HG02763 (cell line): ENCODE results near the gene IL6R.

Source experiments
- ATAC-seq: cut with Tn5 transposase; IDR thresholded peaks from one replicate; pipeline ENCODE4 v1.9.1; 2021; ENCODE audit warnings: mild to moderate bottlenecking, moderate library complexity; ENCODE audit not compliant: unreplicated experiment

Gene IL6R

DNA sequence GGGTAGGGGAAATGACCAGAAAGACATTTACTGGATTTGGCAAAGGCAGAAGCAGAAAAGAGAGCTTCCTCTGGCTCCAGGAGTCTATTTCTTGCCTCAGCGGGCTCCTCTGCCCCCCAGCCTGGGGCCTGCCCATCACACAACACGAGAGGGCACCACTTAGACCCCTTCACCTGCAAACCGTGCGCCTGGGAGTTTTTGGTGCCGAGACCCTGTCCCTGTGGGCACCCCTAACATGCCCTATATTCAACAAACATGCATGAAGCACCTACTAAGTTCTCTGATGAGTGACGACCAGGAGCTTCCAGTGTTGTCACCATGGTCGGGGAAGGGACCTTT lies 18.8 kb downstream of the IL6R start:
- no peak for ATAC-seq

DNA sequence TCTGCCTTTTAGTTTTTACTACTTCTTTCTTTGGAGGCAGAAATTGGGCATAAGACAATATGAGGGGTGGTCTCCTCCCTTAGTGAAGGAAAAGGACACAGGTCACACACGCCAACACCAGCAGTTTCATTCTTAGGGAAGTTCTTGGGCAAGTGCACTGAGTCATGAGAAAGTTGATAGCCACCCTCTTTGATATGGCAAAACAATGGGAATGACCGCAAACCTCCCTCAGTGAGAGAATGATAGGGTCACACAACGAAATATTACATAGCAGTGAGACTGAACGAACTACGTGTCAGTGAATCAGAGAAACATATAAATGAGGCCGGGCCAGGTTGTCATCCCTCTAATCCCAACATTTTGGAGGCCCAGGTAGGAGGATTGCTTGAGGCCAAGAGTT lies 20.0 kb downstream of the IL6R start:
- no peak for ATAC-seq

DNA sequence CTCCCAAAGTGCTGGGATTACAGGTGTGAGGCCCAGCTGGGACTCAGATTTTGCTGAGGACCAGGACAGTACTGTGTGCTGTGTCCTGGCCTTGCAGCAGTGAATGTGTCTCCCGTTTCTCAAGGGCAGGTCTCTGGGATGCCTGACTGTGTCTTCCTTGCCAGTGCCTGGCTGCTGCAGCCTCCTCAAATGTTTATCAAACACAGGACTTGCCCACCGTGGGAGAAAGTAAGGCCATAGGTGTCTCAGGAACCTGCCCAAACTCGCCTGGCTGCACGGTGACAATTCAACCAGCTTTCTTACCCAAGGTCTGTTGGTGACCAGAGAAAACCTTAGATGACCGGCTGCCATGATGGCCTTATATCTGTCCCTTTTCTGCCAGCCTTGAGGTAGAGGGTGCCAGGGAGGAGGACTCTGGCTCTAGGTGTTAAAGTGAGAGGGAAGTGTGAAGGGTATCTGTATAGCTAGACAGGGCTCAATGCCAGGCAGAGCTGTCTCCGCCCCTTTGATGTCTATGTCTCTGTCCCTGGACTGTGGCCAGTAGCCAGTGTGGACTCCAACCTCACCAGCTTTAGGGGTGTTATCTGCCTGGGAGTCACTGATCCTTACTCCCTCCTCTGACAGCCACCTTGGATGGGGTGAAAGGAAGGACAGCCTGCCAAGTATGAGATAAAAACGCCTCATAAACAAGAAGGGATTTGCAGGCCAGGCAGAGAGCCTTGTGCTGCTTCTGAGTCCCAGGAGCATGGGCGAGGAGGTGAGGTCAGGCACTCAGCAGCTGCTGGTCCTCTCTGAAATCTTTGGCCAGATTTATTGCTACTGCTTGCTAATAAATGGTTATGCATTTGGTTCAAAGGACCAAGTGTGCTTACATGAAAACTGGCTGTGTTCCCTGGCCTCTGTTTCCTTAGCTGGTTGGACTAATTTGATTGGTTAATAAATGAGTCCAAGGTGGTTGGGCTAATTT lies 22.3 kb downstream of the IL6R start:
- ATAC-seq: no peak

DNA sequence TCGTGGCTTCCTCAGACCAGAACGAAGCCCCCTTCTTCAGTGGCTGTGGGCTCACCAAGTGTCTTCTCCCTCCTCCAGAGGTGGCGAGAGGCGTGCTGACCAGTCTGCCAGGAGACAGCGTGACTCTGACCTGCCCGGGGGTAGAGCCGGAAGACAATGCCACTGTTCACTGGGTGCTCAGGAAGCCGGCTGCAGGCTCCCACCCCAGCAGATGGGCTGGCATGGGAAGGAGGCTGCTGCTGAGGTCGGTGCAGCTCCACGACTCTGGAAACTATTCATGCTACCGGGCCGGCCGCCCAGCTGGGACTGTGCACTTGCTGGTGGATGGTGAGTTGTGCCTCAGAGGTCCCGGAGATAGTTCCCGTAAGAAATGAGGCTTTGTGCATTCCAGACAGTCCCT lies 24.0 kb downstream of the IL6R start:
- ATAC-seq: no peak

DNA sequence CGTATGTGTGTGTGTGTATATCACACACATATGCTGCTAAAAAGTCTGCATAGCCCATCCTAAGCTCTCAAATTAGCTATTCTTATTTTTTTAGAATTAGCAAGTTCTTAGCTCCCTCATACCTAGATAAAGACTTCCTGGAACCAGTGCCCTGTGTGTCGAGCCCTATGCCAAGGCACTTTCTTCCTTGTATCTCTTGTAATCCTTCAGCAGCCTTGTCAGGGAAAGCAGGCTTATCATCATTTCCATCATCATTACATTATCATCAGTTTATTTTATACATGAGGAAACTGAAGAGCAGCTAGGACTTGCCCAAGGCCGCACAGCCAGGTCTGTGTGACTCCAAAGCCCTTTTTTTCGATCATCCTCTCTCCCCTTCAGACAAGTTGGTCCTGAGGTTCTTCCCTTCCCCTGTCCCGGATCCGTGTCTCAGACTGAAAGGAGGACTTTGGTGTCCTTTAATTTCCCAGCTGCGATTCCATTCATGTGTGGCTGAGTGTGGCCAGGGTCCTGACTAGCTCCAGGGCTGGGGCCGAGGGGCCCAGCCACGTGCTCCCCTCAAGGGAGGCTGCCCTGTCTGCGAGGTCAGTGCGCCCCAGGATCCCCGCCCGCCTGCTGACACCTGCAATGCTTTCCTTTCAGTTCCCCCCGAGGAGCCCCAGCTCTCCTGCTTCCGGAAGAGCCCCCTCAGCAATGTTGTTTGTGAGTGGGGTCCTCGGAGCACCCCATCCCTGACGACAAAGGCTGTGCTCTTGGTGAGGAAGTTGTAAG lies 24.9 kb downstream of the IL6R start:
- no peak for ATAC-seq

DNA sequence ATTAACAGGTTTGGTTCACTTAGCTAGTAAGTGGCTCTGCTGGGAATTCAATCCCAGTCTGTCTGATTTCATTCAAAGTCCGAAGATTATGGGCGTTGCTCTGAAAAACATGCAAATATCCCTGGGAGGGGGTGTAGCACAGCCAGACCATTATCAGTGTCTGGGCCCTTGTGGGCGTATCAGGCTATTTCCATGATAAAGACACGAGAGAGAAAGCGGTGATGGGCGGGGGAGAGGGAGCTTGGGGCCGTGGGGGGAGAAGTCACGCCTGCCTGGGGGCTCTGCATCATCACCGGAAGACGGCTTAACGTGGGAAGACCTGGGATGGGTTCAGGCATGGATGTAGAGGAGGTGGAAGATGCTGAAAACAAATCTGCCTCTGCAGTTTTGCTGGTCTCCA lies 25.8 kb downstream of the IL6R start:
- ATAC-seq: no peak

DNA sequence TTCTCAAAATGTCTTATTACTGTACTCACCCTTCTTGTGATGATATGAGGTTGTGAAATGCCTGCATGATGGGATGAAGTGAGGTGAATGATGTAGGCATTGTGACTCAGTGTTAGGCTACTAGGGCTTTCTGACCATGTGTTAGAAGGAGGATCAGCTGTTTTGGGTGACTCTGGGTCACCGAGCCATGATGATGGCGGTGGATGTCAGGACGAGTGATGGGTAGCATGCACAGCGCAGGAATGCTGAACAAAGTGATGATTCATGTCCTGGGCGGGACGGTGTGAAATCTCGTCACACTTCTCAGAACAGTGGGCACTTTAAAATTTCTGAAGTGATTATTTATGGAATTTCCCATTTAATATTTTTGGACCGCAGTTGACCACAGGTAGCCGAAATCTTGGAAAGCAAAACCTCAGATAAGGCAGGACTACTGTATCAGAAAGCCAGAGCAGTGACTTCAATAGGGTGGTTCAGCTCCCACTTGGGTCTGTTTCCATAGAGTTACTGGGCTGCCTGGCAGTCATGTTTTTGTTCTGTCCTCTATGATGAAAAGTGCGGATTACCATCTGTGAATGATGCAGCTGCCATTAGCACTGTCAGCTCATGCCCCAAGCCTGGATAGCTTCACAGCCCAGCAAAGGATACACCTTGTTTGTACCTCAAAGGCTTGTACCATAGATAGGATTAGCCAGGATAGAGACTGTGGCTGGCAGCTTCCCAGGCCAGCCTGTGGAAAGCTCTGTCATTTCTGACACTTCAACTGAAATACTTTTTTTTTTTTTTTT lies 26.6 kb downstream of the IL6R start:
- no peak for ATAC-seq

DNA sequence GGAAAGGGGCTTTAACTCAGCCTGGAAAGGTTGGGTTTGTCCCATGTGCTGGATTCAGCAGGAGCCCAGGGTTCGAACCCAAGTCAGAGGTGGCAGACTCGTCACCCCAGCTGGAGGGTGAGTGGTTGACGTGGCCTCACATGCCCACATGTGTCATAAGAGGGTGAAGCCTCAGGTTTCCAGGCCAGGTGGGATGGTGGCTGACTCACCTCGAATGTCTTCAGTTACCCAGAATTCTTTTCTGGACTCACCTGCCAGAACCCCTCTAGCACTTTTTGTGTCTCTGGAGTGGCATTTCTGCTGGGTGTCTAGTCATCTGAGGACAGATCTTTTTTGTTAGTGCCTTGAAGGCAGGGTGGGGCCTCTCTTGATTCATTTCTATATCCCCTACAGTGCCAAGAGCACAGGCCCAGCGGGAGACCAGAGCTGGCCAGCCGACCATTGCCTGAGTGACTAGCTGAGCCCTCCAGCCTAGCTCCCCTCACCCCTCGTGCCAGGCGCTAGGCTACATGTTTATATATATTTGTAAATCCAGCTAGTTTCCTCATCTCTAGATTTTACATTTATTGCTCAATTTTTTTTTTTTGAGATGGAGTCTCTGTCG lies 28.1 kb downstream of the IL6R start:
- no peak for ATAC-seq

DNA sequence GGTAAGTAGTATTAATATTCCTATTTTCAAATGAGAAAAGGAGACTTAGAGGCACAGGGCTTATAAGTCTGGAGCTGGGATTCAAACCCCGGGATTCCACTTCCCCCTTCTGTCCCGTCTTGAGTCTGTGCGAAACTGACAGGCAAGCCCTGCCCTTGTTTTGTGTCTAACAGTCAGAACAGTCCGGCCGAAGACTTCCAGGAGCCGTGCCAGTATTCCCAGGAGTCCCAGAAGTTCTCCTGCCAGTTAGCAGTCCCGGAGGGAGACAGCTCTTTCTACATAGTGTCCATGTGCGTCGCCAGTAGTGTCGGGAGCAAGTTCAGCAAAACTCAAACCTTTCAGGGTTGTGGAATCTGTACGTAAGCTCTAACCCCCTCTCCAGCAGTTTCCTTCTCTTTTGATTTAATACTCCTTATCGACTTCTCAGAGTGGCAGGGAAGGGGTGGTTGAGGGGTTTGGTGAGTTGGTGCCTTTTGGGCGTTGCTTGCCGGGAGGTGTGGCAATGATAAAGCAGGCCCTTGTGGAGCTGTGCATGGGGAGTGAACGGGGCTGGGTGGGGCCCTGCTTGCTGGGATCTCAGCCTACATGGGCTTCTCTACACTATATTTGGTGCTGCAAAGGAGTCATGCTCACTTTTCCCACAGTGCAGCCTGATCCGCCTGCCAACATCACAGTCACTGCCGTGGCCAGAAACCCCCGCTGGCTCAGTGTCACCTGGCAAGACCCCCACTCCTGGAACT lies 29.4 kb downstream of the IL6R start:
- ATAC-seq: no peak

DNA sequence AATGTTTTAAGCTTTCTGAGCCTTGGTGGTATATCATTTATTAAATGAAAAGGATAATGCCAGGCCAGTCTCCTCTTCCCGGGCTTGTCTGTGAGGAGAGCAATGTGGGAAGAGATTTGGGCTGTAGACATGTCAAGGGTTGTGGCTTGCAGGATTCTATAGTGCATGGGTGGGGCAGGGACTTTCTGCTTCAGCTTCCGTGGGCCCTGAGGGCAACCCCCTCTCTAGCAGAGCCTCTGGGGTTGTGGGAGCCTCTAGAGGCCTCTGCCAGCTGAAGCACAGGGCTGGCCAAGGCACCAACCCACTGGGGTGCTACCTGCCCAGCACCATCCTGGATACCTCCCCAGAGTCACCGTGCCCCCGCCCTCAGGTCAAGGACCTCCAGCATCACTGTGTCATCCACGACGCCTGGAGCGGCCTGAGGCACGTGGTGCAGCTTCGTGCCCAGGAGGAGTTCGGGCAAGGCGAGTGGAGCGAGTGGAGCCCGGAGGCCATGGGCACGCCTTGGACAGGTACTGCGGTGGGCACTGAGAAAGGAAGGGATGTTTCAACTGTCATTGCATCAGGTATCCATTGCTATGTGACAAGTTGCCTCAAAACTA lies 30.6 kb downstream of the IL6R start:
- ATAC-seq: no peak

DNA sequence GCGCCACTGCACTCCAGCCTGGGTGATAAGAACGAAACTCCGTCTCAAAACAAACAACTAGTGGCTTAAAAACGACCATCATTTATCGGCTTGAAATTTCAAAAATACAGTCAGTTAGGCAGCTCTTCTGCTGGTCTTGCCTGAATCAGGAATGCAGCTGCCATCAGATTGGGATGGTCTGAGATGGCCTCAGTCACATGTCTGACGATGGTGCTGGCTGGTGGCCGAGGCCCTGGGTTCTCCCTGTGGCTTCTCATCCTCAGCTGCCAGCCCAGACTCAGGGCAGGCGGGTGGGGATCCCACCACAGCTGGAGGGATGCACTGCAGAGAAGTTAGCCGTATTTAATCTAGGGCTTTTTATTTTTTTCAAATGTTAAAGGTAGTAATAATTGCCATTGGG lies 31.3 kb downstream of the IL6R start:
- ATAC-seq: no peak

DNA sequence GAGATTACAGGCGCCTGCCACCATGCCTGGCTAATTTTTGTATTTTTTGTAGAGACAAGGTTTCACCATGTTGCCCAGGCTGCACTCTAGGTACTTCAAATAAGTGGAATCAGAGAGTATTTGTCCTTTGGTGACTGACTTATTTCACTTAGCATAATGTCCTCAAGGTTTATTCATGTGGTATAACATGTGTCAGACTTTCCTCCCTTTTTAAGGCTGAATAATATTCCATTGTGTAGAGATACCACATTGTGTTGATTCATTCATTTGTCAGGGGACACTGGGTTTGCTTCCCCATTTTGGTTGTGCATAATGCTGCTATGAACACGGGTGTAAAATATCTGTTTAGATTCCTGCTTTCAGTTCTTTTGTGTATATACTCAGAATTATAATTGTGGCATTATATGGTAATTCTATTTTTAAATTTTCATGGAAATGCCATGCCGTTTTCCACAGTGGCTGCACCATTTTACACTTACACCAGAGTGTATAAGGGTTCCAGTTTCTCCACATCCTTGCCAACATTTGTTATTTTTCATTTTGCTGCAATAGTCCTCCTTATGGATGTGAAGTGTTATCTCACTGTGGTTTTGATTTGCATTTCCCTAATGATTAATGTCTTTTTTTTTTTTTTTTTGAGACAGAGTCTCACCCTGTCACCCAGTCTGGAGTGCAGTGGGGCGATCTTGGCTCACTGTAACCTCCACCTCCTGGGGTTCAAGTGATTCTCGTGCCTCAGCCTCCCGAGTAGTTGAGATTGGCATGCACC lies 35.1 kb downstream of the IL6R start:
- ATAC-seq: no peak

DNA sequence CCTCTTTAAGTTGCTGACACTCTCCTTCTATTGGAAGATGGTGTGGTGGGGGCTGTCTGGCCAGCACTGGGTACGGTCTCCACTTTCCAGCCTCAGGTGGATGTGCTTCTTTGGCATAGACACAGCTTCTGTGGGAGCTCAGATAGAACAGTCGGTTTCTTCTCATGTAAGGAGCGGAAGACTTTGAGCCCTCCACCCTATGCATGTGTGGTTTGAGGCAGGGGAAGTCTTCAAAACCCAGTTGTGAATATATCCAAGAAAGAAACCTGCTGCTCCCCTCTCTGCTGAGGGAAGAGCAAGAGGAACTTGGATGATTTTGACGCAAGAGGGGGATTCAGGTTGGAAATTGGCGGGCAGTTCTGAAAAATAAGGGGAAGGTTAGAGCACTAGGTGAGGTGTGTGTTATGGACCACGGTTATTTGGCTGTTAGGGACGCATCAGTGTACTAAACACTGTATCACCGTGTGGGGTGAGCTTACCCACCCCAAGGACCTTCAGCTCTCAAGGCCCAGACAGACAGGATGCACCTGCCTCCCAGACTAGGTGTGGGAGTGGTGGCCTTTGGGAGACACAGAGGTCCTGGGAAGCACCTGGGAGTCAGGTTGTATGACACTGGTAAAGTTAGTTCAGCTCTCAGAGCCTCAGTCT lies 36.2 kb downstream of the IL6R start:
- ATAC-seq: no peak

DNA sequence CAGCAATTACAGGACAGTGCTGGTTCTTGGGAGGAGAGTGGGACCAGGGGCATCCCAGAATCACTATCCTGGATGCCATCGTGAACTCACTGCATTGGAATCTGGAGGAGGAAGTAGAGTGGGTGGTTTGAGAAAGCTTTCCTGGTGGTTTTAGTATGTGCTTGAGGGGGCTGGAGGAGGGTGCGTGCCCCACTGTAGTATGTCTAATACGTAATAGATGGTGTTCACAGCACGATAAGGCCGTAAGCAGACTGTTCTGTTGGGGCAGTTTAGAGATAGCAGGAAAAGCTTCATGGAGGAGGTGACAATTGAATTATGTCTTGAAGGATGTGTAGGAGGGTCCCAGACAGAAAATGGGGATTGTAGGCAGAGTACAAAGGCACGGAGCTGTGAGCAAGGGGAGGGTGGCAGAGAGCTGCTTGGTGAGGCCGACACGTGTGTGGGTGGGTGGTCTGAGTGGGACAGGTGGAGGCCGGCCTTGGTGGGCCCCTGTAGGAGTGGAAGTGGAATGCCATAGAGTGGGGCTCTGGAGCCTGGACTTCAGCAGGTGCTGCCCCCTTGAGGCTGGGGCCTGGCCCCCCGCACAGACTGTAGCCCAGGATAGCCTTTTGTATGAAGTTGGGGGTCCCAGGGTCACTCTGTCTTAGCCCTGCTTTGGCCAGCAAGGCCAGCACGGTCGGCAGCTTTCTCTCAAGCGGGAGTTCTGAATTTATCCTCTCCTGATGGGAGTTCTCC lies 37.0 kb downstream of the IL6R start:
- no peak for ATAC-seq

DNA sequence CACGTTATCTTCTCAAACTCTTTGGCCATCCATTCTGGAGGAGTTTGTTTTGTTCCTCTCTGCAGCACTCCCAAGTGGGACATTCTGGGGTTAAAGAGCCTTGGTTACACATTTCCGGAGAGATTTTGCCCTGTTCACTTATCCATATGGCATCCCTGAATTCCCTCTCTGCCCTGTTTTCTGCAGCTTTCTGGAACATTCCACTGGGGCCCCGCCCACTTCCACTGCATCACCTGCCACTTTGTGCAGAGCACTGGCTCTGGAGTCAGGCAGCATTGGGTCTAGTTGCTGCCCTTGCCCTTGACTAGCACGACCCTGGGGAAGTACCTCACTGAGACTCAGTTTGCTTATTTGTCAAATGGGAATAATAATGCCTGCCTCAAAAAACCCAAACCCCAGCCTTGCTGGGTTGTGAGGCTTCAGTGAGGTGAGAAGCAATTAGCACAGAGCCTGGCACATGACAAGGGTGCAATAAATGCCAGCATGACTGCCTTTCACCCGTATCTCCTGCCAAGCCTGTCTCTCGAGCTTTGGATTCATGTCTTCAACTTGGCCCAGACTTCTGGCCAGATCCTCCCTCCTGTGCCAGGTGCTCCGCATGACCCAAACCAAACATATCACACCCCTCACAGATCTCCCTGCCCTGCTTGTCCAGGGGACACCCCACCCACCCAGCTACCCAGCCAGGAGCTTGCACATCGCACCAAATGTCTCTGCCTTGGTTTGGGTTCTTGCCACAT lies 38.3 kb downstream of the IL6R start:
- ATAC-seq: no peak

DNA sequence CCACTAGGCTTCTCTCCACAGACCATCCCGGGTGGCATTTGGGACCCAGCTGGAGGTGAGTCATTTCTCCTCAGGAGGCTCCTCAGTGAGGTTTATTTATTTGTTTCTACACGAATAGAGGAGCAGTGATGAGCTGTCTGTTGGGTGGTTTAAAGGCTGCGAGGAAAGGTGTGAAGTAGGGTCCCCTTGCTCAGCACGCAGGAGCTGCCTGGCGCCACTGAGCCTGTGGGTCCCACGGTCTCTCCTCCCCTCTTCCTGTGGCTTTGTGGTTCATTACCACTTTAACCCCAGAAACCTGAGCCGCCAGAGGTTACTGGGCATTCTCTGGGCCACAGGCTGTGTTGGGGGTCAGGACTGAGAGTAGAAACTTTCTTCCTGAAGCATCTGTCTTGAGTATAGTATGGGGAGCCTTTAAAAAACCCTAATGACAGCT lies 39.9 kb downstream of the IL6R start:
- ATAC-seq: peak; percentile 68

DNA sequence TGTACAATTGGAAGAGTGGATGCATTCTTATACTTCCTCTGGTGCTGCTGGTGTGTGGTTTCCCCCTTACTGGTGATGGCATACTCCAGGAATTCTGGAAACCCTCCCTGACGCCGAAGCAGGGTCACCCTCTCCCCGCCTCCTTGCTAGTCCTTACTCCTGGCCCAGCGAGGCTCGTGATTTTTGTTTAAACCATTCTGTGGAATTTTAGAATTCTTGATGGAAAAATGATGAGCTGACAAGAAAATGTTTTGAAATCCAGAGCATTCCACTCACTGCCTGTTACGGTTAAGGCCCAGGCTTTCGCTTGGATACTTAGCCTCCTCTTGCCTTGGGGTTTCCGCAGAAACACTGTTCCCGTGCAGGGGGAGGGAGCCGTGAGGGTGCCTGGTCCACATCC lies 41.1 kb downstream of the IL6R start:
- ATAC-seq: no peak
